Astrocyte (in vitro differentiated cells and primary cell): ENCODE data around the gene PCED1B.
"Not testable (repeated sequence)": the region's sequence is repeated elsewhere in the genome, so short reads cannot be mapped to it uniquely, and the experiment has no call there.

Experiments used
- EZH2 ChIP-seq: IDR thresholded peaks from 2 replicates; pipeline ENCODE4 v1.6.1; 2012; ENCODE audit warnings: mild to moderate bottlenecking, low read length, inconsistent platforms; ENCODE audit not compliant: insufficient read depth
- TF ChIP-seq, protein P1 (sequence below): IDR thresholded peaks from 2 replicates; pipeline ENCODE4 v1.5.1; 2011; ENCODE audit warnings: low read depth, mild to moderate bottlenecking, inconsistent platforms, low read length, moderate library complexity; ENCODE audit not compliant: insufficient read depth

DNA sequence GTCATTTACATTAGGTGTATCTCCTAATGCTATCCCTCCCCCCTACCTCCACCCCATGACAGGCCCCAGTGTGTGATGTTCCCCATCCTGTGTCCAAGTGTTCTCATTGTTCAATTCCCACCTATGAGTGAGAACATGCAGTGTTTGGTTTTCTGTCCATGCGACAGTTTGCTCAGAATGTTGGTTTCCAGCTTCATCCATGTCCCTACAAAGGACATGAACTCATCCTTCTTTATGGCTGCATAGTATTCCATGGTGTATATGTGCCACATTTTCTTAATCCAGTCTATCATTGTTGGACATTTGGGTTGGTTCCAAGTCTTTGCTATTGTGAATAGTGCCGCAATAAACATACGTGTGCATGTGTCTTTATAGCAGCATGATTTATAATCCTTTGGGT lies 37.9 kb downstream of the PCED1B start:
- TF ChIP-seq, protein P1, sequence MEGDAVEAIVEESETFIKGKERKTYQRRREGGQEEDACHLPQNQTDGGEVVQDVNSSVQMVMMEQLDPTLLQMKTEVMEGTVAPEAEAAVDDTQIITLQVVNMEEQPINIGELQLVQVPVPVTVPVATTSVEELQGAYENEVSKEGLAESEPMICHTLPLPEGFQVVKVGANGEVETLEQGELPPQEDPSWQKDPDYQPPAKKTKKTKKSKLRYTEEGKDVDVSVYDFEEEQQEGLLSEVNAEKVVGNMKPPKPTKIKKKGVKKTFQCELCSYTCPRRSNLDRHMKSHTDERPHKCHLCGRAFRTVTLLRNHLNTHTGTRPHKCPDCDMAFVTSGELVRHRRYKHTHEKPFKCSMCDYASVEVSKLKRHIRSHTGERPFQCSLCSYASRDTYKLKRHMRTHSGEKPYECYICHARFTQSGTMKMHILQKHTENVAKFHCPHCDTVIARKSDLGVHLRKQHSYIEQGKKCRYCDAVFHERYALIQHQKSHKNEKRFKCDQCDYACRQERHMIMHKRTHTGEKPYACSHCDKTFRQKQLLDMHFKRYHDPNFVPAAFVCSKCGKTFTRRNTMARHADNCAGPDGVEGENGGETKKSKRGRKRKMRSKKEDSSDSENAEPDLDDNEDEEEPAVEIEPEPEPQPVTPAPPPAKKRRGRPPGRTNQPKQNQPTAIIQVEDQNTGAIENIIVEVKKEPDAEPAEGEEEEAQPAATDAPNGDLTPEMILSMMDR: not testable (repeated sequence)
- TF ChIP-seq EZH2: not testable (repeated sequence)
